Effector CD4-positive, alpha-beta T cell (primary cell): Measurements from ENCODE around the gene HNRNPR.

Experiments used
- DNase-seq: peaks from one replicate; pipeline ENCODE4 v3.0.0-alpha.2; 2020

Gene HNRNPR

DNA sequence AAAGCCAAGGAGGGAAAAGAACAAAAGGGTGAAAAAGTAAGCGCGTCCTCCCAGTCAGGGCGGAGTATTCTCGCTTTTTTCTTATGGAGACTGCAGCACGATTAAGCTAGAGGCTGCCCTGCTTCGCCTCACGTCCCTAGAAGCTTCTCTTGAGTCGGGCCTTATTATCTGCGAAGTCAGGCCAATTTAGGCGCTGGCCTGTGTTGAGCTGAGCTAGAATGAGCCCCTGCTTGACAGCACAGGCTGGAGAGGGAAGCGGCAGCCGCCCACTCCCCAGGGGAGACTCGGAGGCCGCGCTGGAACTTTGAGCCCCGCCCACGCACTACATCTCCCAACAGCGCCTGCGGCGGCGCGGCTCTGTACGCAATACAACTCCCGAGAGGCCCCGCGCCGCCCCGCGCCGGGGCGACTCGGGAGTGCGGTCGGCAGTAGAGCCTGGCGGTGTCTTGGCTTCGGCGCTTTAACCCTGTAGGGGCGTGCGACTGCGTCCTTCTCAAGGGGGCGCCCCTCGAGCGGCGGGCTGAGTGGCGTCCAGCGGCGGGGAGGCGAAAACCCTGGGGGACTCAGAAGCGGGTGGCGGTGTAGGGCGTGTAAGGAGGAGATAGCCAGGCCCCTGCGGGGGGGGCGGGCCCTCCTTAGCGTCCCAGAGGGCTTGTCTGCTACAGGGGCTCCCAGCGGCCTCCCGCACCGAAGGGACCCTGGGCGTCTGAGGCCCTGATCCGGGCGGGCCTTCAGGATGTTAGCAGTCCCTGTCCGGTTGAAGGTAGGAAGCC lies 24.7 kb upstream of the HNRNPR start:
- DNase-seq = peak; percentile 80

DNA sequence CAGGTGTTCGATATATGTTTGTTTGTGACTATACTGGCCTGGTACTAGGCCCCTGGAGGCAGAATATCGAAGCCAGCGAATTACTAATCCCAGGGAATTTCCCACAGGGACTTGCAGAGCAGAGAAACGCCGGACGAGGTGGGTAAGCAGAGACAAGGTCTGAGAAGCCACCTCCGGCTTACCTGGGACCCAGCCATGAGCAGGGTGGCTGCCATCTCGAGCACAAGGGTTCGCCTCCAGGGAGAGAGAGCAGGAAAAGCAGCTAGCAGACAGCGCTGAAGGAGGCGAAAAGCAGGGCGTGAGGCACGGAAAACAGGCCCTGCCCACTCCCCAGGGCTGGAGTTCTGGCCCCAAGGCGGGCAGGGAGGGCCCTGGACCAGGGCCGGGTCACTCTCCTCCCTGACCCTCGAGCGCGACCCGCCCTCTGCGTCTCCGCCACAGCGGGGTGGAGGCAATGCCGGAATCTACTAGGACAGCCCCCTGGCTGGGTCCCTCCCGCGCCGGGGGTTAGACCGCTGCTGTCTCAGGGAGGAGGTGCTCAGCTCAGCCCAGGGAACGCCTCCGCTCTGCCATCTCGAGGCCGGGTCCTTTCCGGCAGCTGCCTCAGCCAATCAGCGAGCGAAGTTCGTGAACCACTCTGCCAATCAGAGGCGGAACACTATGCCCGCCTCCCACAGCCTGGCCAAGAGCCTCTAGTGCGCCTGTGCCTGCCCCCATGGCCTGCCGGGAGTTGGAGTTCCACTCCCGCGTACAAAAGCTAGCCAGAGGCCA lies 23.9 kb upstream of the HNRNPR start:
- DNase-seq = peak; percentile 98

DNA sequence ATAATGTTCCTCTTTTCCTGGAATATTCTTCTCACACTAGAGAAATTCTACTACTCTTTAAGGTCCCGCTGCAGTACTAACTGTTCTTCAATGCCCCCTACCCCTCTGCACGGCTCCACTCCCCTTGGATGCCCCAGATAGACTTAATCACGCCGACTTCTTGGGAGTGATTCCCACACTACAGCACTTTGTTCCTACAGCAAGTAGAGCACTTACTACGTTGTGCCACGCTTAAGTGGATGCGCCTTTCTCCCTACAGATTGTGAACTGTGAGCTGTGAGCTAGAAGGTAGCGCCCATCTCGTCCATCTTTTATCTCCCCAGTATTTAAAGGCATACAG lies 23.3 kb upstream of the HNRNPR start:
- no peak for DNase-seq

DNA sequence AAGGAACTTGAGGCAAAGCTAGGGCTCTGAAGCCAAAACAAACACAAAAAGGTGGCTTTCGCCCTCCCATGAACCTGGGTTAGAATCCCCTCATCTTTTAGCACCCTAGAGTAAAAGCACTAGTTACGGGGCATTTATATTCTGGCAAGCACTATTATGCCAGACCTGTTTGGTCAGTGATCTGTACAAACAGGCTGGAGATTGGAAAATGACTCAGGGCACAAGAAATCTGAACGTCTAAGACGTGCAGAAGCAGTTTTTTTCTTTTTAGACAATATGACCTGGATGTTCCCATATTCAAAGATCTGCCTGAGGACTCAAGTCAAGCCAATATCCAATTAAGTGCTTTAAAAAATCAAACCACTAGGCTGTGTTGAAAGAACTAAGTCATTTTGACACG lies 22.5 kb upstream of the HNRNPR start:
- no peak for DNase-seq

DNA sequence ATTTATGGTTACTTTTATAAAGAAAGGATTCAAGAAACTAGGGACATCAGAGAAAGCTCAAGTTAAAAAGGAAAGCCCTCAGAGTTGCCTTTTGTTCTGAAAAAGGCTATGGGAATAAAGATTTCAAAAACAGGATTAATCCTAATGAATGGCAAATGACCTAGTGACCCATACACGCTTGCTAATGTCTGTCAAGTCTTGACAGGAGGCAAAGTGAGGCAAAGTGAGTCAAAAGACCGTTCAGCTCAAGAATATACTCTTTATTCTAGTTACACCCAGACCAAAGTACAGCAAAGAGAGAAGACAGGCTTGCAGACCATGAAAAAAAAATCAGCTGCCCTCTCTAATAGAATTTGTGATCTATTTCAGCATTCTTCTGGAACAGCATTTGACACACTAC lies 22.1 kb upstream of the HNRNPR start:
- no peak for DNase-seq

DNA sequence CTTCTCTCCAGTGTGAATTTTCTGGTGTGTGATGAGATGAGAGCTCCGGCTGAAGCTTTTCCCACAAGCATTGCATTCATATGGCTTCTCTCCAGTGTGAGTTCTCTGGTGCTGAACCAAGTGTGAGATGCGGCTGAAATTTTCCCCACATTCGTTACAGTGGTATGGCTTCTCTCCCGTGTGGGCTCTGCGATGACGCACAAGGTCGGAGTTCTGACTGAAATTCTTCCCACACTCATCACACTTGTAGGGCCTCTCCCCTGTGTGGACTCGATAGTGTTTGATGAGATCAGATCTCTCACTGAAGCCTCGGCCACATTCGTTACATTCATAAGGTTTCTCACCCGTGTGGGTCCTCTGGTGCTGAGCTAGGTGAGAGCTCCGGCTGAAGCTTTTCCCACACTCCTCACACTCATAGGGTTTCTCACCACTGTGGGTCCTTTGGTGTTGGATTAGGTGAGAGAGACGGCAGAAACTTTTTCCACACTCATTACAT lies 18.2 kb upstream of the HNRNPR start:
- DNase-seq = no peak

DNA sequence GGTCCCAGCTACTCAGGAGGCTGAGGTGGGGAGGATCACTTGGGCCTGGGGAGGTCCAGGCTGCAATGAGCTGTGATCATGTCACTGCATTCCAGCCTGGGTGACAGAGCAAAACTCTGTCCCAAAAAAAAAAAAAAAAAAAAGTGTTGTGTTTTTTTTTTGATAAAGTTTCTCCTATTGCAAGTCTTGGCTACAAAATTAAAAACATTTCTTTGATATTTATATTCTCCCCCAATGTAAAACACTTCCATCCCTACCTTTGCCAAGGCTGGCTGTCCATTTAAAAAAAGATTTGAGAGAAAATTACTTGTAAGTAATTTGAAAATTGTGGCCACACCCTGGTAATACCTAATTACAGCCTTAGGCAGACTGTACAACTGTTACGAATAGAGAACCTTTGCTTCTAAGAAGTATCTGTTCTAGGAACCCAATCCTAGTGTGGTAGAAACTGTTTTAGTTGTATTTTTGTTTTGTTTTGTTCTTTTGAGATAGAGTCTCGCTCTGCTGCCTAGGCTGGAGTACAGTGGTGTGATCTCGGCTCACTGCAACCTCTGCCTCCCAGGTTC lies 14.3 kb upstream of the HNRNPR start:
- DNase-seq = no peak

DNA sequence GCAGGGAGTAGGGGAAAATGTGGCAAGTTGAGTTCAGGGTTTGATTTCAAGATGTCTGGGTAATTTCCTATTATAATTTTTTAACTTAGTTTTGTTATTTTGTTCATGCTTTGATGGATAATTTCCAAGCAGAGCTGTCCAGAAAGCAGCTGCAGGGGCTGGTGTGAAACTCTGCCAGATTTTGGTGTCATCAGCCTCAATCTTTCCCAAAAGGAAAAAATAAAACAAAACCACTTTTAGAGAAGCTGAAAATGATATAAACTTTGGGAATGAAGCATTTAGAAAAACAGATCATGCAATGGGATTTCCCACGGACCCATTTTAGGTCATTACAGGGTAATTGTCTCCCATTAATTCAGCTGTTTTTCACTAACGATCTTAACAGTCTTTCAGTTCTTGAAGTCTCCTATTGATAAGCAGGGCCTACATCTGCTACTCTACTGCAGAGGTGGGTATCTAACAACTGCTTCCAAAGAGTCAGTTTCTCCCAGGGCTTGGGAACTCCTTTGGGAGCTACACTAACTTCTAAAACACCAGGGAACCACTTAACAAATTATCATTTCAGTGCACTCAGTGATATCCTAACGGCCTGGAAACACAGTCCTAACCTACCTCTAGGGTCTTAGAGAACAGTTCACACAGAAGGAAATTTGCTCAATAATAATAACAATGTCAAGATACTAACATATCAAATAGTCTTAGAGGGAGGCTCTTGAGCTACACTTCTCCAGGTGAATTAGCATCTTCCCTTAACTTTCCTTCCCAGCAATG lies 13.2 kb upstream of the HNRNPR start:
- DNase-seq = no peak

DNA sequence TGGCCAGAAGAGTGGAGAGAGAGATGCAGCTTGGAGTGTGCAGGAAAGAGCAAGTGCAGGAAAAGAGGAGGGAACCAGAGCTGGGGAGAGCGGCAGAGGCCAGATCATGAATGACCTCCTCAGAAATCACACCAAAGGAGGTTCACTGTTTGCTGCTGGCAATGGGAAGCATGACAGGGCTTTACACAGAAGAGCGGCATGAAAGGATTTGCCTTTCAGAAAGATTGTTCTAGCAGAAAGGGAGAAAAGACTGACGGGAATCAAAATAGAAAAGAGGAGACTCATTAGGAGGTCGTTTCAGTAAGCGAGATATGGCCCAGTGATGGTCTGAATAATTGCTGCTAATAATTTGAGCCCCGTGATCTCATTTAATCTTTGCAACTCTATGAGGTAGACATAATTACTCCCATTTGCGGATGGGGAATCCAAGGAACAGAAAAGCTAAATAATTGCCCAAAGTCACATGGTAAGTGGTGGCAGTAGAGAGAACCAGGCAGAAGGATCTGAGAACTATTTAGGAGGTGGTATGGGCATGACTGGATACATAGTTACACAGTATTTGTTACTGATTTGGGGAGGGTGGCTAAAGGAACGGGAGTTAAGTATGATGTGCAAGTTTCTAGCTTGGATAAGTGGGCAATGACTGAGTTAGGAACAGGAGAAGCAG lies 12.5 kb upstream of the HNRNPR start:
- no peak for DNase-seq

DNA sequence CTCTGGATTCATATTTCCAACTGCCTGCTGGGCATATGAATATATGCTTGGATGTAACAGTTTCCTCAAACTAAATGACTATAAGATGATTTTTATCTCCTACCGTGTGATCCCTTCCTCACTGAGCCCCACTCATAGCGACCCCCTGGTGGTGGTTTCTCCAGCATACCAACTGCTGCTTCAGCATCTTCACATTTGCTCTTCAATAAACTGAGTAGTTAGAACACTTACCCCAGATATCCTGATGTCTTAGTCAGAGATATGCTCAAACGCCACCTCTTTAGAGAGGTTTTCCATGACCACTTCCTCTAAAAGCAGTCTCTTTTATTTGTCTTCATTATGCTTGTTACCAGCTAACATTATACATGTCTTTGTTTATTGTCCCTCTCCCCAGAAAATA lies 10.2 kb upstream of the HNRNPR start:
- DNase-seq = no peak

DNA sequence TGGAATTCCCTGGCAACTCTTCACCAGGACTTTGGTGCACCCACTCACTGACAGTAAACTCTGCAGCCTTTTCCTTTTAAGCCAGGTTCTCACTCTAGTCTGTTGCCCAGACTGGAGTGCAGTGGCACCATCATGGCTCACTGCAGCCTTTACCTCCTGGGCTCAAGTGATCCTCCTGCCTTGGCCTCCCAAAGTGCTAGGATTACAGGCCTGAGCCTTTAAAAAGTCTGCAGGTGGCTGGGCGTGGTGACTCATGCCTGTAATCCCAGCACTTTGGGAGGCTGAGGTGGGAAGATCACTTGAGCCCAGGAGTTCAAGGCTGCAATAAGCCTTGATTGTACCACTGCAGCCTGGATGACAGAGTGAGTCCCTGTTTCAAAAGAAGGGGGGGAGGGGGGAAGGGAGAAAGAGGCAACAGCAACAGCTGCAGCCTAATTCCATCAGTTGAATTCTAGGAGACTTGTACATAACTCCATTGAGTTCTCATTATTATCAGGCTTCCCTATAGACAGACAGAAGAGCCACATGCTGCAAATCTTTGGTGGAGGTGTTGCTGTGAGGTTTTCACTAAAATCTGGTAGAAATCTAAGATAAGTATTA lies 8.1 kb upstream of the HNRNPR start:
- no peak for DNase-seq

DNA sequence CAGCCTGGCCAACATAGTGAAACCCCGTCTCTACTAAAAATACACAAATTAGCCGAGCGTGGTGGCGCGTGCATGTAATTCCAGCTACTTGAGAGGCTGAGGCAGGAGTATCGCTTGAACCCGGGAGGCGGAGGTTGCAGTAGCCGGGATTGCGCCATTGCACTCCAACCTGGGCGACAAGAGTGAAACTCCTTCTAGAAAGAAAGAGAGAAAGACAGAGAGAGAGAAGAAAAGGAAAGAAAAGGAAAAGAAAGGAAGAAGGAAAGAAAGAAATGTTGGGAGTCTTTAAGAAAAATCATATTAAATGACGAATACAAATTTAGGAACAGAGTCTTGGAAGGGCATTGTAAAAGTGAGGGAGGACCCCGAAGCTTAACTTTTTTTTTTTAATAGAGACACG lies 1.8 kb upstream of the HNRNPR start:
- no peak for DNase-seq

DNA sequence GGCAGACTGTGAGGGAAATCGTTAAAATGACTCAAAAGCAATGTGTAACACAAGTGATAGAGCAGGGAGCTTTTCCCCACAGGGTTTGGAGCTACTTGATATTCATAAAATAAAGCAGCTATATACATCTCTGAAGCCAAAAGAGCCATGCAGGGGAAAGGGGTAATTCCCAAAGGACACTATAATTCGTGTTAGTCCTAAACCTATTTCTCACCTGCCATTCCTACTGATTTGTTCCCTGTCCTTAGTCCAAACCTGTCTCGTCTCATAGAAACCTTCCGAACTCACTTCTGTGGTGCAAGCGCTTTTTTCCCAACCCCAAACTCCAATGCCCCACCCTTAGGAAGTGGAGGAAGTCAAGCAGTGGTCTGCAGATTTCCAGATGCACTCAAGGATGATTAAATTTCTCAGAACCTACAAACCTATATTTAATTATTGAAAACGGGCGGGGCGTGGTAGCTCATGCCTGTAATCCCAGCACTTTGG lies 946 bp upstream of the HNRNPR start:
- no peak for DNase-seq

DNA sequence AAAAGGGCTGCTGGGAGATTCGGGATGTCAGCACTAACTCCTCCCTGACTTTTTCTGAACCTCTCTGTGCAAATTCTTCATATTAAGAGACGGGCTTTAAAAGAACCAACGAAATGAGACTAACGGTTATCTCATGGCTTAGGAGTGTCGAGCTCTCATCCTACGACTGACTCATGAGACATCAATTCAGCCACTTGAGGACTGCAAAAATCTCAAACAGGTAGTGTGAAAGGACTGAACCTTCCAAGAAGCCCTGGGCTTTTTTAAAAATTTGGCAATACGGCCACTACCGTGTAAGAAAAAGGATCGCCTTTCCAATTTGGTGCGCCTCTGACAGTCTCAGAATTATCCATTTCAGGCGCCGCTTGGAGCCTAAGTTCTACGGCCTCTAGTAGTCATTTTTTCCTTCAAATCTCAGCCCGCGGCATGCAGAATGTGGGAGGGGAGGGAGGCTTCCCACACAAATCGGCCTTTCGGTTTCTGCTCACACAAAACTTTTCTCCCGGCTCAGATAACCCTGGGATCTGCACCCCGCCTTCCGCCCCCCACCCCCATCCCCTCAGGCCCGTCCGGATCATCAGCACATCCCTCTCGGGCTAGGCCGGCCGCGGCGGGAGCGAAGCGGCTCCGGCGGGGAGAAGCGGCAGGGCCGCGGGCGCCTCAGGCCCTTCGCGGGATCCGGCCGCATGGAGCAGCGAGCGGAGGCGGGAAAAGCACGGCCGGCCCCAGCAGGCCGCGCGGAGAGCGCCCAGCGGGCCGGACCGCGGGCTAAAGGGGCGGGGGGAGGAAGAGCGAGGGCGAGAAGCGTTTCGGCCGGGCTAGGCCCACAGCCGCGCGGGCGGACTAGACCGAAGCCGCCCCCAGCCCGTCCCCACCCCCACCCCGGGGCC lies 618 bp downstream of the HNRNPR start:
- DNase-seq = peak; percentile 9

DNA sequence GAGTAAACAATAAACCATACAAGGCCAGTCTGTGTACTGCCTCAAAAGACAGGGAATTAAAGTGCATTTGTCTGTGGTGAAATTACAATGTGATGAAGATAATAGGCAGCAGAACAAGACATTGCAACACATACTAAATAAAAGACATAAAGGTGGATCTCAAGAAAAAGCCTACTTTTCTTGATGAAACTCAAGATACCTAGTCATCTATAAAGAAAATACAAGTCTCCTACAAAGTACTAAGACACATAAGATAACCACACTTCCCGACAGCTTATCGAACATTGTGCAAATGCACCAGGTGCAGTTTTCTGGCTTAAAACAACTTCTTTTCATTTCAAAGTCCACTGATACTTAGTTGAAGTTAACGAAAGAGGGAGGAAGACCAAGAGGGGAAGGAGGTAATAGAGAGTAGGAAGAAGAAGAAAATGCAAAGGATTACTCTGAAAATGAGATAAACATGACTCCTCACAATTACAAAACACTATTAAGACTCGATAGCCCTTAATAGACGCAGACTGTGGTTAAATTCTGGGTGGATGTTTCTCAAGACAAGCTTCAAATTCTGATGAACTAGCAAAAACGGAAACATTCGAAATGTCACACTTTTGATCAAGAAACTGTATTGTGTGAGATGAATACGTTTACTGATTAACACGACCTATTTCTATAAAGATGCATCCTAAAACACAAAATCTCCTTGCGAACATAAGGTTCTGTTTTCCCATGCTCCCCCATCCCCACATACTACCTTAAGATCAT lies 2.0 kb downstream of the HNRNPR start:
- no peak for DNase-seq

DNA sequence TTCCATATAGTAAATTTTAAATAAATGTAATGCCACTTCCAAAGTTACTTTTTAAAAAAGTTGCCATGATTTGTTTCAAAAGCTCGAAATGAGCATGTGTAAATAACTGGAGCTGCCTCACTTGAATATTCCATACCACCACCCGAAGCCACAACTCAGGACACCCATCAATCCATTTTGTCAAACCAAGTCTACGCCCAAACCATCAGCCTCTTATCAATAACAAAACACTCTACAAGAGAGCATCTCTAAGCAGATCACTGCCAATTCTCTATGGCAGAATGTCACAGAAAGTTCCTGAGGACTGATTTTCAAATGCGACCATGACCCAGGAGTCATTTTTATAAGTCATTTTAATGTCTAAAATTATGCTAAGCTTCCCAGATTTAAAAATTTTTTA lies 4.5 kb downstream of the HNRNPR start:
- DNase-seq = no peak

DNA sequence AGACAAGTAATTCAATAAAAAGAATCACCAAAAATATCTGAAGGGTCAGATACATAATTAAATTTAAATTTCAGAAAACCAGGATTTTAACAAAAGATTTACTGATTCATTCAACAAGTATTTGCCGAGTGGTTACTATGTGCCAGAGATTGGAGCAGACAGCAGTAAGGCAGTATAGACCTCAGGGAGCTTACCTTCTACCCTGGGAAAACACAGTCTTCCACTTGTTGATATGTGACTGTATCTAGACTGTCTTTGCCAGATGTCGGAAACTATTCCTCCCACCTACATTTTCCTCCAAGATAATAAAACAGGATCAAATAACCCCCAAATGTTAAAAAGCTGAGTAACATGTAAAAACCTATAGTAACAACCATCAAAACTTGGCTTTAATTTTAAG lies 6.2 kb downstream of the HNRNPR start:
- DNase-seq = no peak

DNA sequence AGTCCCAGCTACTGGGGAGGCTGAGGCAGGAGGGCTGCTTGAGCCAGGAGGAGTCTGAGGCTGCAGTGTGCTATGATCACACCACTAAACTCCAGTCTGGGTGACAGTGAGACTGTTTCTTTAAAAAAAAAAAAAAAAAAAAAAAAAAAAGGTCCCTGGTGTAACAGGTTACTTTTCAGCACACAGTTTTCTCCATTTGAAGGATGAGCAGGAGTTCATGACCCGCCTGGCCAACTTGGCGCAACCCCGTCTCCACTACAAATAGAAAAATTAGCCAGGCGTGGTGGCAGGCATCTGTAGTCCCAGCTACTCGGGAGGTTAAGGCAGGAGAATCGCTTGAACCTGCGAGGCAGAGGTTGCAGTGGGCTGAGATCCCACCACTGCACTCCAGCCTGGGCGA lies 12.4 kb downstream of the HNRNPR start:
- no peak for DNase-seq

DNA sequence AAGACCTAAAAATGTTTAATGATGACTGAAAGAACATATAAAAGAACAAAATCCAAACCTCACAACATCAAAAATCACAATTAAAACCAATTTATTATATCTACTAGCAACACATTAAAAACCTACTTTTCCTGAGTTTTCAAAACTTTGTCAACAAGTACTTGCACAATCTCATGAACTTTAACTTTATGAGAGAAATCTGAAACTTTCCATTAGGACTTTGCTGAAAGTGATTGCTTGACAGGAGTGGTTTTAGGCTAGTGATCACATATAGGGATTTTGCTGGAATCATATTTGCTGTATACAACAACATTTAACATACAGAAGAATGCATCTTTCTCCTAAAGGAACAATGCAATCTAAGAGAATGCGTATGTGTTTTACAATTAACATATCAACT lies 13.2 kb downstream of the HNRNPR start:
- DNase-seq = no peak

DNA sequence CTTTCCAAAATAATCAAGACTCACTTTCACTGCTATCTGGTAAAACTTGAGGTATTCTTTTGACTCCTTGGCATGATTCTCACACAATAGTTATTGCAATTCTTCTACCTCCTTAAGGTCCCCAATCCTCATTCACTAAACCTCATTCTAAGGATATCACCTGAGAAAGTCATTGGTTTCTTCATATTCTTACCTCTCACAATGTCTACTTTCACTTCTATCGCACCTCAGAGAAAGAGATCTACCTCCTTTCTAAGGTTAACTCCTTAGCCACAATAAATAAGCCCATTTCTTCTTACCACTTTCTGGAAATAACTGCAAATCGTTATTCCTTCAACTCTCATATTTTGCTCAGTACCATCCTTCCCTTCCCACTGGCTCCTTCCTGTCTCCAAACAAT lies 18.7 kb downstream of the HNRNPR start:
- no peak for DNase-seq
